ENCODE data around the gene THADA.
"Not testable (repeated sequence)": the region's sequence is repeated elsewhere in the genome, so short reads cannot be mapped to it uniquely, and the experiment has no call there.

THADA gene

GRCh38 chr2:43190311-43191052 is 405.4 kb downstream of the THADA start:
- DNase-seq (ENCODE audit: low read depth, low spot score), result no peak

GRCh38 chr2:43189861-43190260 is 406.0 kb downstream of the THADA start:
- DNase-seq (ENCODE audit: low read depth, low spot score), result not testable (repeated sequence)

- DNase-seq (ENCODE audit: low read depth, low spot score), result no peak
These were observed 407.1 kb downstream of the THADA start for GRCh38 chr2:43188561-43189386.

GRCh38 chr2:43186679-43187374 is 409.0 kb downstream of the THADA start:
- no peak for DNase-seq (ENCODE audit: low read depth, low spot score)

DNA sequence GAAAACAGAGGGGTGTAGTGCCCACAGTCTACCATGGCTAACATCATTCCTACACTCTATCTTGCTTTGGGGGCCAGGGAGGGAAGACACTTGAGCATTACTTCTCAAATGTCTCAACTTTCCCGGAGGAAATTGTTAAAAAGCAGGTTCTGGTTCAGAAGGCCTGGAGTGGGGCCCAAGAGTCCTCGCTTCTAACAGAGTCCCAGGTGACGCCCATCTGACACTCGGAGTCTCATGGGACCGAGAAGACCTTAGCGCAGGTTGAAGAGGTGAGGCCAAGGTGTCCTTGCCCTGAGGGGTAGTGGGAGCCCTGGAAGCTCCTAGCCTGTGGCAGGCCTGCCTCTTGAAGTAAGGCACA is 409.5 kb downstream of the THADA start:
- no peak for DNase-seq (ENCODE audit: low read depth, low spot score)

GRCh38 chr2:43185146-43185545 is 410.7 kb downstream of the THADA start:
- DNase-seq (ENCODE audit: low read depth, low spot score), result no peak

DNA sequence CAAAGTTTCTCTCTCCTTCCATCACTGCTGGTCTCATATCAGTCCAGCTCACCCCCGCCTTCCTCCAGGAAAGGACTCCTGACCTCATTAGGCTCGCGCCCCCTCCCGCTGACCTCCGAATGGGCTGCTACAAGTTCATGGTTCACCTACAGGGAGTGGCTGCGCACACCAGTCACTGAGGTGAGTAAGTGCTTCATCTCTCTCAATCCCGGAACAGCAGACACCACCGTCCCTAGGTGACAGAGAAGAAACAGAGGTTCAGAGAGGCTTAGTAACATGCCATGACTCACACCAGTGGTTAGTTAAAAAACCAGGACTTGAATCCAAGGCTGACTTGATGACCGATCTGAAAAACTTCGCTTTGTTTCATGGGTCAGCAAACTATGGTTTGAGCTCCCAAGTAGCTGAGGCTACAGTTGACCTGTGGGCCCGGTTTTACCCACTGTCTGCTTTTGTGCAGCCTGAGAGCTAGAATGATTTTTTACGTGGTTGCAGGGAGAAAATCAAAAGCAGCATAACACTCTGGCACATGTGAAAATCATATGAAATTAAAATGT is 411.4 kb downstream of the THADA start:
- no peak for DNase-seq (ENCODE audit: low read depth, low spot score)

- no peak for DNase-seq (ENCODE audit: low read depth, low spot score)
These were observed 412.1 kb downstream of the THADA start for GRCh38 chr2:43183743-43184142.

- no peak for DNase-seq (ENCODE audit: low read depth, low spot score)
These were observed 414.9 kb downstream of the THADA start for GRCh38 chr2:43180897-43181296.
